Measurements from ENCODE around the gene CNKSR2.

DNA sequence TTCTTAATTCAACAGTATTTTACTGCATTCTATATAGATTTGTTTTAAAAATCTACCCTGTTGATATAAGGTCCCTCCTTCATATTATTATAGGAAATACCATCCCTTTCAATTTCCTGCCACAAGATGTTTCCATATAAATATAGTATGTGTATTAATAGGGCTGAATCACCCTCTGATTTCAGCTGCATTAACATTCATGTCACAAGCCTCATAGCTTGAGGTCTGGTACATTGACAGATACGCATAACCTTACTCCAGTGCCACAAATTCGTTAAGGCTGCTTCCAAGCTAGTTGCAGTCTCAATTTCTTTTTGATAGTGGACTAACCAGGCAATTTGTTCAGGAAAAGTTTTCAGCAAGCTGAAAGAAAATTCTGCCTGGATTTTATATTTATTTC is 155.6 kb downstream of the CNKSR2 start:
- TF ChIP-seq JUND (IDR thresholded peaks at IDR 0.05; ENCODE audit: low read depth, low read length) (no peak), HCFC1 (IDR thresholded peaks at IDR 0.05; ENCODE audit: low read length) (no peak)
- TF ChIP-seq, protein P1, sequence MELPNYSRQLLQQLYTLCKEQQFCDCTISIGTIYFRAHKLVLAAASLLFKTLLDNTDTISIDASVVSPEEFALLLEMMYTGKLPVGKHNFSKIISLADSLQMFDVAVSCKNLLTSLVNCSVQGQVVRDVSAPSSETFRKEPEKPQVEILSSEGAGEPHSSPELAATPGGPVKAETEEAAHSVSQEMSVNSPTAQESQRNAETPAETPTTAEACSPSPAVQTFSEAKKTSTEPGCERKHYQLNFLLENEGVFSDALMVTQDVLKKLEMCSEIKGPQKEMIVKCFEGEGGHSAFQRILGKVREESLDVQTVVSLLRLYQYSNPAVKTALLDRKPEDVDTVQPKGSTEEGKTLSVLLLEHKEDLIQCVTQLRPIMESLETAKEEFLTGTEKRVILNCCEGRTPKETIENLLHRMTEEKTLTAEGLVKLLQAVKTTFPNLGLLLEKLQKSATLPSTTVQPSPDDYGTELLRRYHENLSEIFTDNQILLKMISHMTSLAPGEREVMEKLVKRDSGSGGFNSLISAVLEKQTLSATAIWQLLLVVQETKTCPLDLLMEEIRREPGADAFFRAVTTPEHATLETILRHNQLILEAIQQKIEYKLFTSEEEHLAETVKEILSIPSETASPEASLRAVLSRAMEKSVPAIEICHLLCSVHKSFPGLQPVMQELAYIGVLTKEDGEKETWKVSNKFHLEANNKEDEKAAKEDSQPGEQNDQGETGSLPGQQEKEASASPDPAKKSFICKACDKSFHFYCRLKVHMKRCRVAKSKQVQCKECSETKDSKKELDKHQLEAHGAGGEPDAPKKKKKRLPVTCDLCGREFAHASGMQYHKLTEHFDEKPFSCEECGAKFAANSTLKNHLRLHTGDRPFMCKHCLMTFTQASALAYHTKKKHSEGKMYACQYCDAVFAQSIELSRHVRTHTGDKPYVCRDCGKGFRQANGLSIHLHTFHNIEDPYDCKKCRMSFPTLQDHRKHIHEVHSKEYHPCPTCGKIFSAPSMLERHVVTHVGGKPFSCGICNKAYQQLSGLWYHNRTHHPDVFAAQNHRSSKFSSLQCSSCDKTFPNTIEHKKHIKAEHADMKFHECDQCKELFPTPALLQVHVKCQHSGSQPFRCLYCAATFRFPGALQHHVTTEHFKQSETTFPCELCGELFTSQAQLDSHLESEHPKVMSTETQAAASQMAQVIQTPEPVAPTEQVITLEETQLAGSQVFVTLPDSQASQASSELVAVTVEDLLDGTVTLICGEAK (IDR thresholded peaks at IDR 0.05; ENCODE audit: borderline replicate concordance): no peak
- TF ChIP-seq, protein P2, sequence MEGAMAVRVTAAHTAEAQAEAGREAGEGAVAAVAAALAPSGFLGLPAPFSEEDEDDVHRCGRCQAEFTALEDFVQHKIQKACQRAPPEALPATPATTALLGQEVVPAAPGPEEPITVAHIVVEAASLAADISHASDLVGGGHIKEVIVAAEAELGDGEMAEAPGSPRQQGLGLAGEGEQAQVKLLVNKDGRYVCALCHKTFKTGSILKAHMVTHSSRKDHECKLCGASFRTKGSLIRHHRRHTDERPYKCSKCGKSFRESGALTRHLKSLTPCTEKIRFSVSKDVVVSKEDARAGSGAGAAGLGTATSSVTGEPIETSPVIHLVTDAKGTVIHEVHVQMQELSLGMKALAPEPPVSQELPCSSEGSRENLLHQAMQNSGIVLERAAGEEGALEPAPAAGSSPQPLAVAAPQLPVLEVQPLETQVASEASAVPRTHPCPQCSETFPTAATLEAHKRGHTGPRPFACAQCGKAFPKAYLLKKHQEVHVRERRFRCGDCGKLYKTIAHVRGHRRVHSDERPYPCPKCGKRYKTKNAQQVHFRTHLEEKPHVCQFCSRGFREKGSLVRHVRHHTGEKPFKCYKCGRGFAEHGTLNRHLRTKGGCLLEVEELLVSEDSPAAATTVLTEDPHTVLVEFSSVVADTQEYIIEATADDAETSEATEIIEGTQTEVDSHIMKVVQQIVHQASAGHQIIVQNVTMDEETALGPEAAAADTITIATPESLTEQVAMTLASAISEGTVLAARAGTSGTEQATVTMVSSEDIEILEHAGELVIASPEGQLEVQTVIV (IDR thresholded peaks at IDR 0.05; ENCODE audit: borderline replicate concordance, partially characterized antibody): no peak

All from GM12878 (cell line).